ENCODE measurements around the gene MSRB1.

The MSRB1 gene

DNA sequence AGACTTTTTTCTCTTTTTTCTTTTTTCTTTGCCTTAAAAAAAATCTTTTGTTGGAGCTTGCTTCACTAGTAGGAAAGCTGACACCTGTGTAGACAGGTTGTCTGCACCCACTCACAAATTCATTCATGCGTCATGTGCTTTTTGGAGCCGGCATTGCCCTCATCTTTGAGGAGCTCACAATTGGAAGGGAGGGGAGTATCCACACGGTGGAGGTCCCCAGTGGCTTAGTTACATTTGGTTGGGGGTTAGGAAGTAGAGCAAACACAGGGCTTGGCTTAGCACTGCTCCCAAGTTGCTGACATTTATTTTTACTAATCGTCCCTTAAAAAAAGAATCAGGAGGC lies 52.3 kb downstream of the MSRB1 start:
- no peak for TF ChIP-seq CTCF (IDR thresholded peaks at IDR 0.05; ENCODE audit: low read depth, low read length, missing control alignments)
- no peak for DNase-seq (ENCODE audit: extremely low read depth, low read depth)
- H3K4me3 ChIP-seq (replicated peaks; ENCODE audit: low read depth, low read length) = no peak overlapping the region

- no peak for TF ChIP-seq CTCF (IDR thresholded peaks at IDR 0.05; ENCODE audit: low read depth, low read length, missing control alignments)
- H3K4me3 ChIP-seq (replicated peaks; ENCODE audit: low read depth, low read length) = no peak overlapping the region
- DNase-seq (ENCODE audit: extremely low read depth, low read depth) = no peak
Observed at GRCh38 chr16:1890024-1890707, 52.8 kb downstream of the MSRB1 start.
